Gastrocnemius medialis (tissue), 4 donors: ENCODE measurements around the gene C2CD3. TPM values are rescaled to one million over a fixed set of nuclear protein-coding genes. Genes with fewer than 3 reads are reported as not detected.
A peak's percentile ranks its signal among the peaks of the same experiment; 100 is the strongest.

Experiments used
- ATAC-seq, 2 donors: fragments of 150-250 bp; one replicate each; pipeline ENCODE4 v1.9.1; 2016
- DNase-seq, 2 donors: peaks; one replicate each; pipeline ENCODE4 v3.0.0-alpha.2; 2019
- H3K27ac ChIP-seq, 4 donors: fragments of 200-600 bp; sonication (generic); 1 replicate in 1 of 4; 2 replicates in 3 of 4; pipeline ENCODE4 v1.5.1; 2016 to 2018; ENCODE audit warnings: mild to moderate bottlenecking in 2 of 4, moderate library complexity in 1 of 4
- H3K27me3 ChIP-seq, 3 donors: fragments of 200-600 bp; sonication (generic) in 2 of 3; 1 replicate in 1 of 3; 2 replicates in 2 of 3; pipeline versions ENCODE4 v1.5.1 to v1.6.0; 2016 to 2019; ENCODE audit warnings: mild to moderate bottlenecking in 1 of 3, moderate library complexity in 1 of 3
- H3K36me3 ChIP-seq, 2 donors: fragments of 200-600 bp; sonication (generic) in 1 of 2; one replicate each; pipeline ENCODE4 v1.5.1; 2017 to 2018
- H3K4me1 ChIP-seq, 2 donors: fragments of 200-600 bp; sonication (generic) in 1 of 2; one replicate each; pipeline ENCODE4 v1.5.1; 2016 to 2017; ENCODE audit warnings: mild to moderate bottlenecking in 2 of 2
- H3K4me3 ChIP-seq, 4 donors: fragments of 200-600 bp; sonication (generic) in 3 of 4; 1 replicate in 1 of 4; 2 replicates in 3 of 4; pipeline ENCODE4 v1.5.1; 2016 to 2019; ENCODE audit warnings: mild to moderate bottlenecking in 2 of 4
- H3K9me3 ChIP-seq, 3 donors: fragments of 200-600 bp; sonication (generic) in 2 of 3; 1 replicate in 1 of 3; 2 replicates in 2 of 3; pipeline ENCODE4 v1.5.1; 2016 to 2019
- POLR2A ChIP-seq, 2 donors: fragments of 450-650 bp; IDR thresholded peaks; one replicate each; pipeline ENCODE4 v1.6.1; 2017; ENCODE audit warnings: antibody characterized with exemption in 2 of 2, mild to moderate bottlenecking in 2 of 2, moderate library complexity in 2 of 2
- in situ Hi-C, 4 donors: fragments of 200-750 bp; cut with MboI; loops; one replicate each; pipeline versions ENCODE4 v1.15.0 to v1.8.0; 2017; ENCODE audit warnings: low sequenced_read_pairs in 4 of 4
- intact Hi-C: fragments of 100-400 bp; cut with DNase I; formaldehyde crosslinking; loops from one replicate; pipeline ENCODE4 v1.15.1; 2023; ENCODE audit warnings: low total_unique reads
- total RNA-seq, 4 donors: library from RNA; depleted of rRNA; stranded (reverse); fragments of >200 nt; gene quantifications; one replicate each; pipeline versions ENCODE4 v1.1.0 to v1.2.3, GENCODE V29; 2016
- TF ChIP-seq, protein P1 (sequence below), 5 experiments: fragments of 450-650 bp in 3 of 5; fragments of 200-600 bp in 2 of 5; sonication (generic) in 2 of 5; IDR thresholded peaks in 4 of 5; conservative IDR thresholded peaks in 1 of 5; 1 replicate in 4 of 5; 2 replicates in 1 of 5; pipeline ENCODE4 v1.5.1; 2016 to 2019; ENCODE audit warnings: antibody characterized with exemption in 5 of 5, mild to moderate bottlenecking in 3 of 5, moderate library complexity in 3 of 5

Gene C2CD3
- total RNA-seq, 4 donors from 2014 or later, result 13.8 to 33.2 (median 16.4) TPM

DNA sequence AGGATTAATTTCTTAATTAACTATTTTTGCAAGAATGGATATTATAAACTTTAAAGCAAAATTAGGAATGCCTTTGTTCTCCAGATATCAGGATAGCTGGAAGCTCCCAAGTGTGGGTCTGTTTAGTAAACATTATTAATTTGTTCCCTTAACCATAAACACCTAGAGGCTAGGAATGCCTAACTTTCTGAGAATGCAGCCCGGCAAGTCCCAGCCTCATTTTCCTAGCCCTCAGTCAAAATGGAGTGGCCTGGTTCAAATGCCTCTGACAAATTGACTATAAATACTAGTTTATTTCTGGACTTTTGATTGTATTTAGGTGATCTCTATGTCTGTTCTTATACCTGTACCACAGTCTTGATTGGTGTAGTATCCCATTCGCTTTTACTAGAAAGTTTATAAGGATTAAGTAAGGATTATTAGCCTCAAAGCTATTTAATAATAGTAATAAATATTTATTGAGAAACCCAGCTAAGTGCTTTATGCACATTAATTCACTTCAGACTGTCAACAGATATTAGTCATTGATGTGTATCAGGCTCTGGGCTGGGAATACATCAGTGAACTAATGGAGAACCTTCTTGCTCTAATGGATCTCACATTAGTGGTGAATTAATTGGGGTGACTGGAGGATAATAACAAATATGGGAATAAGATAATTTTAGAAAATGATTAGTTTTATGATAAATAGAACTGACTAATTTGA, 26.1 kb upstream of the C2CD3 start:
- ATAC-seq (no peak), DNase-seq (no peak)
- in situ Hi-C loops, result no loop called here
- intact Hi-C loops, result no loop called here
- Histone ChIP-seq H3K4me3 (no peak overlapping the region), H3K36me3 (peaks cover 0 to 4% of the 10 kb centered on the region in 2 donors), H3K4me1 (peaks cover 0 to 13% of the 10 kb centered on the region in 2 donors), H3K27me3 (no peaks in the 10 kb centered on the region), H3K9me3 (no peaks in the 10 kb centered on the region), H3K27ac (no peak overlapping the region)
- TF ChIP-seq POLR2A (IDR thresholded peaks at IDR 0.05), result no peak
- TF ChIP-seq, protein P1, sequence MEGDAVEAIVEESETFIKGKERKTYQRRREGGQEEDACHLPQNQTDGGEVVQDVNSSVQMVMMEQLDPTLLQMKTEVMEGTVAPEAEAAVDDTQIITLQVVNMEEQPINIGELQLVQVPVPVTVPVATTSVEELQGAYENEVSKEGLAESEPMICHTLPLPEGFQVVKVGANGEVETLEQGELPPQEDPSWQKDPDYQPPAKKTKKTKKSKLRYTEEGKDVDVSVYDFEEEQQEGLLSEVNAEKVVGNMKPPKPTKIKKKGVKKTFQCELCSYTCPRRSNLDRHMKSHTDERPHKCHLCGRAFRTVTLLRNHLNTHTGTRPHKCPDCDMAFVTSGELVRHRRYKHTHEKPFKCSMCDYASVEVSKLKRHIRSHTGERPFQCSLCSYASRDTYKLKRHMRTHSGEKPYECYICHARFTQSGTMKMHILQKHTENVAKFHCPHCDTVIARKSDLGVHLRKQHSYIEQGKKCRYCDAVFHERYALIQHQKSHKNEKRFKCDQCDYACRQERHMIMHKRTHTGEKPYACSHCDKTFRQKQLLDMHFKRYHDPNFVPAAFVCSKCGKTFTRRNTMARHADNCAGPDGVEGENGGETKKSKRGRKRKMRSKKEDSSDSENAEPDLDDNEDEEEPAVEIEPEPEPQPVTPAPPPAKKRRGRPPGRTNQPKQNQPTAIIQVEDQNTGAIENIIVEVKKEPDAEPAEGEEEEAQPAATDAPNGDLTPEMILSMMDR (IDR thresholded peaks at IDR 0.05 in 4 of 5, conservative IDR thresholded peaks at IDR 0.05 in 1 of 5), result no peak

DNA sequence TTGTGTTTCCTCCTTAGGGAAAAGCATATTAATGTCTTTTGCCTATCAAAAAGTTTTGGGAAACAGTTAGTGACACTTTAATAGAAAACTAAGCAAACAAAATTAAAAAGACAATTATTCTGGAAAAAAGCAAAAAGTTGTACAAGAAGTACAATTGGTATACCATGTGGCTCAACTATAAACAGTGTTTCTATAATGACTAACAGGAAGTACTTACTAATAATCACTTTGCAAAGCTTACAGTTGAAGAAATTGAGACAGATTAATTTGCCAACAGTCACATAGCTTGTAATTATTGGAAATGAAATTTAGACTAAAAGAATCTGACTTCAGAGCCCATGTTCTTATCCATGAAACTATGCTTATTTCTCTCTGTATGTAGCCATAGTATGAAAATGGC, 25.0 kb upstream of the C2CD3 start:
- TF ChIP-seq, protein P1 (IDR thresholded peaks at IDR 0.05 in 4 of 5, conservative IDR thresholded peaks at IDR 0.05 in 1 of 5), result no peak
- Histone ChIP-seq H3K4me1 (peaks cover 0 to 10% of the 10 kb centered on the region in 2 donors), H3K9me3 (no peaks in the 10 kb centered on the region), H3K27me3 (no peaks in the 10 kb centered on the region), H3K36me3 (peaks cover 0 to 4% of the 10 kb centered on the region in 2 donors), H3K4me3 (no peak overlapping the region), H3K27ac (no peak overlapping the region)
- in situ Hi-C loops (no loop called here), intact Hi-C loops (no loop called here)
- no peak for ATAC-seq
- no peak for DNase-seq

DNA sequence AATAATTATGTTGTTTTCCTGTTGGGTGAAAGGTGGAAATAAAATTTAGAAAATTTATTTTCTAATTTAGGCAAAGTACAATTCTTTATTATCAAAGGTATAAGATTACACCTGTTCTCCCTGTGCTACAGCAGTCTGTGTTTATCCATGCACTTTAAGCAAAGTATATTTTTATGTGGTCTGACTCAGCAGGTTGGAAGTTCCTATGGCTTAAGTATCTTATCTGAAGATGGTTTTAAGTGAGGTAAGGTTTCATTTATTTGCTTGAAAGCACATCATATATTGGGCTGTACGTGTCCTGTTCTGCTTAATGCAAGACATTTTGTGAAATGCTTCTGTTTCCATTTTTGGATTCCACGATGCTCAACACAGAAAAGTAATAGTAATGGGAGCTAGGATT, 14.9 kb upstream of the C2CD3 start:
- DNase-seq (no peak), ATAC-seq (peak; percentile 68 to 85)
- H3K4me3 ChIP-seq, result peak overlapping the region in 1 of 4 donors; percentile 7
- H3K4me1 ChIP-seq, result peaks cover 11 to 26% of the 10 kb centered on the region in 2 donors
- intact Hi-C loops, result no loop called here
- H3K27me3 ChIP-seq, result no peaks in the 10 kb centered on the region
- H3K36me3 ChIP-seq, result no peaks in the 10 kb centered on the region
- TF ChIP-seq, protein P1 (IDR thresholded peaks at IDR 0.05 in 4 of 5, conservative IDR thresholded peaks at IDR 0.05 in 1 of 5), result no peak
- no peak for TF ChIP-seq POLR2A (IDR thresholded peaks at IDR 0.05)
- in situ Hi-C loops, result no loop called here
- H3K9me3 ChIP-seq, result no peaks in the 10 kb centered on the region
- peak overlapping the region in 3 of 4 donors; percentile 4 to 65 (median 56) for H3K27ac ChIP-seq

DNA sequence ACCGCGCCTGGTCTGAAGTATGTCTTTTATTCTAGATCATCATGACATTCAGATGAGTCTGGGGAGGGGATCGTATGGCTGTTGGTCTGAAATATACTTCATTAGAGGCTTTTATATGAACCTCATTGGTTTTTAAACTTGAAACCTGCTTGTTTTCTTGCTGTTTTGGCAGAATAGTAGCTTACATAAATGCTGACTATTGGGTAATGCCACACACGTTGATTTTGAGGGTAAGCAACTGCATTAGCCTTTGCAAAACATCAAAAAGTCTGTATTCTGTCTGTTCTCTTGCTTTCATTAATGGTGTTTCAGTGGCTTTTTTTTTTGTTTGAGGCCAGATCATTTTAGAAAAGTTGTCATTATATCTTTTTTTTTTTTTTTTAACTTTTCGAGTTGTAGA, 14.5 kb upstream of the C2CD3 start:
- intact Hi-C loops (no loop called here), in situ Hi-C loops (no loop called here)
- TF ChIP-seq, protein P1 (IDR thresholded peaks at IDR 0.05 in 4 of 5, conservative IDR thresholded peaks at IDR 0.05 in 1 of 5), result no peak
- no peak for TF ChIP-seq POLR2A (IDR thresholded peaks at IDR 0.05)
- Histone ChIP-seq H3K36me3 (no peaks in the 10 kb centered on the region), H3K4me1 (peaks cover 11 to 30% of the 10 kb centered on the region in 2 donors), H3K9me3 (no peaks in the 10 kb centered on the region), H3K27ac (peak overlapping the region in 3 of 4 donors; percentile 4 to 65 (median 56)), H3K27me3 (no peaks in the 10 kb centered on the region), H3K4me3 (no peak overlapping the region)
- DNase-seq (no peak), ATAC-seq (no peak)
